HG02973 (cell line): ENCODE measurements around the gene OR5D13.

Experiments used
- ATAC-seq: cut with Tn5 transposase; IDR thresholded peaks from one replicate; pipeline ENCODE4 v1.9.1; 2021; ENCODE audit warnings: moderate library complexity; ENCODE audit not compliant: unreplicated experiment

The OR5D13 gene, protein sequence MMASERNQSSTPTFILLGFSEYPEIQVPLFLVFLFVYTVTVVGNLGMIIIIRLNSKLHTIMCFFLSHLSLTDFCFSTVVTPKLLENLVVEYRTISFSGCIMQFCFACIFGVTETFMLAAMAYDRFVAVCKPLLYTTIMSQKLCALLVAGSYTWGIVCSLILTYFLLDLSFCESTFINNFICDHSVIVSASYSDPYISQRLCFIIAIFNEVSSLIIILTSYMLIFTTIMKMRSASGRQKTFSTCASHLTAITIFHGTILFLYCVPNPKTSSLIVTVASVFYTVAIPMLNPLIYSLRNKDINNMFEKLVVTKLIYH

DNA sequence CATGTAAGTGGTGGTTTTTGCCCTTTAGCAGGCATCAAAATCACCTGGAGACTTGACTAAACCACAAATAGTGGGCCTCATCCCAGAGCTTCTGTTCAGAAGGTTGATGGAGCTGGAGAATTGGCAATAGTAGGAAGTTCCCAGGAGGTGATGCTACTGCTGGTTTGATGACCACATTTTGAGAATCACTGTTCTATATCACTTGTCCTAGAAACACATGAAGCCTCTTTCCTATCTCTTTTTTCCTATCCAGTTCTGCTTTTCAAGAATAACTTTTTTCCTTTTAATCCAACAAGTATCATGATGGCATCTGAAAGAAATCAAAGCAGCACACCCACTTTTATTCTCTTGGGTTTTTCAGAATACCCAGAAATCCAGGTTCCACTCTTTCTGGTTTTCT, at the start of gene OR5D13:
TSS of gene OR5D13 (plus strand) at position 301 of the 400 bp plus-strand sequence. CDS start at position 301, 0 bp downstream.
- no peak for ATAC-seq

DNA sequence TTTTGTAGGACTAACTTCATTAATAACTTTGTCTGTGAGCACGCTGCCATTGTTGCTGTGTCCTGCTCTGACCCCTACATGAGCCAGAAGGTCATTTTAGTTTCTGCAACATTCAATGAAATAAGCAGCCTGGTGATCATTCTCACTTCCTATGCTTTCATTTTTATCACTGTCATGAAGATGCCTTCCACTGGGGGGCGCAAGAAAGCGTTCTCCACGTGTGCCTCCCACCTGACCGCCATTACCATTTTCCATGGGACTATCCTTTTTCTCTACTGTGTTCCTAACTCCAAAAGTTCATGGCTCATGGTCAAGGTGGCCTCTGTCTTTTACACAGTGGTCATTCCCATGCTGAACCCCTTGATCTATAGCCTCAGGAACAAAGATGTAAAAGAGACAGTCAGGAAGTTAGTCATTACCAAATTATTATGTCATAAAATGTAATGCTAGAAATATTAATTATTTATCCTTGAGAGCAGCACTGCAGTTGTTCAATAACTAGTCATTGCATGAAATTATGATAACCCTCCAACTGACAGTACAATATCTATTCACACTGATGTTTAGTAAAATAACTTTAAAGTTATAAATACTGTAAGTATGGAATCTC, 46.4 kb upstream of the OR5D13 start:
- ATAC-seq = no peak

DNA sequence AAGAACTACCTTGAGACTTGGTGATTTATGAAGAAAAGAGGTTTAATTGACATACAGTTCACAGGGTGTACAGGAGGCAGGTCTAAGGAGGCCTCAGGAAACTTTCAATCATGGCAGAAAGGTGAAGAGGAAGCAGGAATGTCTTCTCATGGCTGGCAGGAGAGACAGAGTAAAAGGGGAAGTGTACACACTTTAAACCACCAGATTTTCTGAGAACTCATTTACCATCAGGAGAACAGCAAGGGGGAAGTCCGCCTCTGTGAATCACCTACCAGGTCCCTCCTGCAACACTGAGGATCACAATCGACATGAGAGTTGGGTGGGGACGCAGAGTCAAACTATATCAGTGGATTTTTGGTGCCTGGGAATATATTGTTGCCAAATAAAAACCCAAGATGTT, 40.3 kb upstream of the OR5D13 start:
- ATAC-seq = no peak

DNA sequence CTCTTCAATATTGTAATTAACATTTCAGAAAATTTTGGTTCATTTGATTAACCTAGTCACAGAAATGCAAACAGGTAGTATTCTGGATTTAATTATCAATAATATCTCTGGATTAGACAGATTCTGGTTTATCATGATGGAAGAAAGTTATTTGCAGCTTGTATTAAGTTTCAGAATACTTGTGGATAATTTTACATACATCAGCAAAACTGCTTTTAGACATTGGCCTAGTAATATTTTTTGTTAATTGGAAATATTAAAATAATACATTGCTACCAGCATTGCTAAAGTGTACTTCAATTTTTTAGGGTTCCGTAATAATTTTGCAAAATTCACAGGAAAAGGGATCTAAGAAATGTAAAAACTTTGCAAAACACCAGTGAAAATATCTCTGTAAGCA, 18.4 kb downstream of the OR5D13 start:
- ATAC-seq = no peak

DNA sequence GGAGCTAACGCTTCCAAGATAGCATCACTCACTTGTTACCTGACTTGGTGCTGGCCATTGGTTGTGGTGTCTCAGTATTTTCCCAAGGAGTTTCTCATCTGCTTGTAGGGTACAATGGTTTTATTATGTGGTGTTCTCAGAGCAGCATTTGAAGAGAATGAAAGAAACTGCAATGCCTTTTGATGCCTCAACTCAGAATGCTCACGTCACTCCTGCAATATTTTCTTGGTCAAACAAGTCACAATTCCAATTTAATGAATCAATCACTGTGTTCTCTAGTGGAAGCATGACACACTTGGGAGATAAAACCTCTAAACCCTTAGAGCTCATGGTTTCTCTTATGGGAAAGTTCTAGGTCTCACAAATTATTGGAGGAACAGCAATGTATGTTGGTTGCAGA, 20.1 kb downstream of the OR5D13 start:
- no peak for ATAC-seq

DNA sequence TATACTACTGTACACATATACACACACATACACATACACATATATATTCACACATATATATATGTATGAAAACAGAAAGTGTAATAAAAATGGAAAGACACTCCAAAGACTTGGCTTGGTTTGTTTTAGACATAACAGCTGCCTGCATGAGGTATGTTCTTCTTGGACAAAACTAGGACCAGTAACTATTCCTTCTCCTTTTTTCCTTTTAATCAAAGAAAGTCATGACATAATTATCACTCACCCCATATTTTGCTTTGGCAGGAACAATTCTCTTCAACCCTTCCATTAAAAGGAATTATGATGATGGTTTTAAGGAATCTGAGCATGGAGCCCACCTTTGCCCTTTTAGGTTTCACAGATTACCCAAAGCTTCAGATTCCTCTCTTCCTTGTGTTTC, 22.0 kb downstream of the OR5D13 start, which contains the start of gene OR5D14:
TSS of gene OR5D14 (plus strand) at position 301 of the 400 bp plus-strand sequence. CDS start at position 301, 0 bp downstream.
- no peak for ATAC-seq

DNA sequence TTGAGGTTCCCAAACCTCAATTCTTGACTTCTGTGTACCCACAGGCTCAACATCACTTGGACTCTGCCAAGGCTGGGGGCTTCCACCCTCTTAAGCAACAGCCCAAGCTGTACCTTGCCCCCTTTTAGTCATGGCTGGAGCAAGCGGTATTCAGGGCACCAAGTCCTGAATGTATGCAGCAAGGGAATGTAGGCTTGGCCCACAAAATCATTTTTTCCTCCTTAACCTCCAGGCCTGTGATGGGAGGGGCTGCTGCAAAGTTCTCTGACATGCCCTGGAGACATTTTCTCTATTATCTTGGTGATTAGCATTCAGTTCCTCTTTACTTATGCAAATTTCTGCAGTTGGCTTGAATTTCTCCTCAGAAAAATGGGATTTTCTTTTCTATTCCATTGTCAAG, 33.0 kb downstream of the OR5D13 start:
- no peak for ATAC-seq

DNA sequence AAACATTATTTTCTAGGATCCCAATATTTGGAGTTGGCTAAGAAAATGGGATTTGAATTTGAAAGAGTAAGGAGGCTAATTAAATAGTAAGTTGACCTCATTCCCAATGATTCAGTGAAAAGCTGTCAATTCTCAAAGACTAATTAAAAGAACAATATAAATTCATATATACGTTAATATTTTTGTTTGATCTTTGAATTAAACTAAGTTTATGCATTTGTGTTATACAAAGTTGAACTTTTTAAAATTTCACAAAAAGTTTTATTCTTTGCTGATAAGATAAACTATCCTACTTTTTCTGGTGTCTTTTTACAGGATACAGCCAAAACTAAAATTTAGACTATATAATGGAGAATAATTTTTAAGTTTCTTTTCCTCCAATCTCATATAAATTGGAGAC, 37.8 kb downstream of the OR5D13 start, which contains the start of gene OR5L1:
TSS of gene OR5L1 (plus strand) at position 301 of the 400 bp plus-strand sequence. CDS start 100 bp downstream, outside the sequence.
- no peak for ATAC-seq

DNA sequence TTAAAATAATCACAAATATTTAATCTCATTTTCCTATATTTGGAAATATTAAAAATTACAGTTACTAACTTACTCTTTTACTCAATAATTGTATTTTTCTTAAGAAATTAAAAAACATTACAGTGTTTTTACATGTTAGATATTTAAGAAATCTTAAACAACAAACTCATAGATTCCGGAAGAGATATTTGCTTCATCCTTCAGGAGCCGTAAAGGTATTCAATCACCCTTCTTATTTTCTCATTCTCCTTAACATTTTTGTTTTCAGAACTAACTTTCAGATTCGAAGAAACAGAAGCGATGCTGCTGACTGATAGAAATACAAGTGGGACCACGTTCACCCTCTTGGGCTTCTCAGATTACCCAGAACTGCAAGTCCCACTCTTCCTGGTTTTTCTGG, 46.1 kb downstream of the OR5D13 start, which contains the start of gene OR5D18:
TSS of gene OR5D18 (plus strand) at position 301 of the 400 bp plus-strand sequence. CDS start at position 301, 0 bp downstream.
- ATAC-seq = no peak
